A549 (cell line): ENCODE results near the gene IQCN. TPM values are rescaled to one million over a fixed set of nuclear protein-coding genes. Genes with fewer than 3 reads are reported as not detected.
A peak's percentile ranks its signal among the peaks of the same experiment; 100 is the strongest.

ENCODE experiments used
- ATAC-seq, 2 experiments: fragments of 200-7000 bp in 1 of 2; fragments of >200 bp in 1 of 2; cut with Nextera tagmentation in 1 of 2; cut with Tn5 transposase in 1 of 2; 3 replicates each; pipeline versions ENCODE4 v1.8.0 to v1.9.1; 2018 to 2020; ENCODE audit warnings: mild to moderate bottlenecking in 1 of 2, moderate library complexity in 1 of 2
- CTCF ChIA-PET: fragments of 300-600 bp; sonication (Branson Sonifier 250); formaldehyde crosslinking; extraction: SDS; loops from one replicate; lab custom pipeline; 2021; ENCODE audit warnings: antibody characterized with exemption, inconsistent platforms; lab: Yijun Ruan, JAX
- POLR2A ChIA-PET: fragments of 350-600 bp; formaldehyde crosslinking; extraction: SDS; loops from one replicate; lab custom pipeline; 2021; ENCODE audit warnings: antibody characterized with exemption, inconsistent platforms; lab: Yijun Ruan, JAX
- DNase-seq, 2 experiments: peaks; one replicate each; pipeline versions ENCODE4 v3.0.0 to v3.0.0-alpha.2; 2011 to 2016; ENCODE audit warnings: low read depth in 1 of 2, low spot score in 1 of 2
- FAIRE-seq: peaks from 2 replicates; lab custom pipeline; 2011; peaks lifted over from hg19 to GRCh38; lab: Jason Lieb, UNC
- H3K27ac ChIP-seq, 2 experiments: fragments of >200 bp; sonication (Bioruptor Twin); formaldehyde crosslinking; 3 replicates each; pipeline ENCODE4 v1.5.1; 2016 to 2017
- H3K4me1 ChIP-seq: fragments of >200 bp; sonication (Bioruptor Twin); formaldehyde crosslinking; 3 replicates; pipeline ENCODE4 v1.6.1; 2016
- H3K4me2 ChIP-seq: fragments of >200 bp; sonication (Bioruptor Twin); formaldehyde crosslinking; 3 replicates; pipeline ENCODE4 v1.6.1; 2016
- H3K4me3 ChIP-seq: fragments of >200 bp; sonication (Bioruptor Twin); formaldehyde crosslinking; 3 replicates; pipeline ENCODE4 v1.5.1; 2016
- H3K9me3 ChIP-seq: fragments of >200 bp; sonication (Bioruptor Twin); formaldehyde crosslinking; 3 replicates; pipeline ENCODE4 v1.6.1; 2016
- BCL3 ChIP-seq: fragments of >200 bp; sonication (Bioruptor Twin); formaldehyde crosslinking; IDR thresholded peaks from 3 replicates; pipeline ENCODE4 v1.6.1; 2016
- CEBPB ChIP-seq, 2 experiments: fragments of >200 bp in 1 of 2; sonication (Bioruptor Twin) in 1 of 2; formaldehyde crosslinking in 1 of 2; IDR thresholded peaks; 2 replicates each; pipeline ENCODE4 v1.6.1; 2012 to 2016
- CTCF ChIP-seq: fragments of >200 bp; sonication (Bioruptor Twin); formaldehyde crosslinking; IDR thresholded peaks from 3 replicates; pipeline ENCODE4 v1.5.1; 2016
- EHMT2 ChIP-seq: fragments of 200-600 bp; sonication (generic); IDR thresholded peaks from 2 replicates; pipeline ENCODE4 v1.6.1; 2016; ENCODE audit warnings: antibody characterized with exemption, low read depth, mild to moderate bottlenecking, moderate library complexity
- FOSB ChIP-seq: fragments of 250-450 bp; sonication (Bioruptor Pico); IDR thresholded peaks from 2 replicates; pipeline ENCODE4 v1.5.0; 2020; ENCODE audit warnings: mild to moderate bottlenecking, moderate library complexity
- HES2 ChIP-seq: fragments of >200 bp; sonication (Bioruptor Twin); formaldehyde crosslinking; IDR thresholded peaks from 2 replicates; pipeline ENCODE4 v1.6.1; 2016
- HMGXB4 ChIP-seq: fragments of 250-450 bp; sonication (Bioruptor Pico); IDR thresholded peaks from 2 replicates; pipeline ENCODE4 v1.5.0; 2021; ENCODE audit warnings: mild to moderate bottlenecking, moderate library complexity, borderline replicate concordance
- HOXA7 ChIP-seq: fragments of 250-450 bp; sonication (Bioruptor Pico); IDR thresholded peaks from 2 replicates; pipeline ENCODE4 v1.5.0; 2020; ENCODE audit warnings: mild to moderate bottlenecking, moderate library complexity
- HOXB5 ChIP-seq: fragments of 250-450 bp; sonication (Bioruptor Pico); IDR thresholded peaks from 2 replicates; pipeline ENCODE4 v1.5.0; 2020; ENCODE audit warnings: mild to moderate bottlenecking, moderate library complexity
- KDM1A ChIP-seq: fragments of 200-600 bp; sonication (generic); IDR thresholded peaks from 2 replicates; pipeline ENCODE4 v1.6.1; 2016; ENCODE audit warnings: low read depth, mild to moderate bottlenecking
- KDM5A ChIP-seq: fragments of 200-600 bp; sonication (generic); IDR thresholded peaks from 2 replicates; pipeline ENCODE4 v1.6.1; 2016; ENCODE audit warnings: antibody characterized with exemption, mild to moderate bottlenecking
- MAFK ChIP-seq: fragments of 450-650 bp; IDR thresholded peaks from 2 replicates; pipeline ENCODE4 v1.6.1; 2014; ENCODE audit not compliant: partially characterized antibody
- MAX ChIP-seq: IDR thresholded peaks from 2 replicates; pipeline ENCODE4 v1.6.1; 2012
- NPAS2 ChIP-seq: fragments of 250-450 bp; sonication (Bioruptor Pico); IDR thresholded peaks from 2 replicates; pipeline ENCODE4 v1.8.0; 2022; ENCODE audit warnings: mild to moderate bottlenecking, moderate library complexity, borderline replicate concordance
- PHF8 ChIP-seq: fragments of 200-600 bp; sonication (generic); IDR thresholded peaks from 2 replicates; pipeline ENCODE4 v1.6.1; 2016; ENCODE audit warnings: low read depth, mild to moderate bottlenecking, antibody characterized with exemption, moderate library complexity, borderline replicate concordance
- REST ChIP-seq: fragments of 200-600 bp; sonication (generic); IDR thresholded peaks from 2 replicates; pipeline ENCODE4 v1.6.1; 2016; ENCODE audit warnings: antibody characterized with exemption, mild to moderate bottlenecking, moderate library complexity
- SMC3 ChIP-seq: fragments of >200 bp; sonication (Bioruptor Twin); formaldehyde crosslinking; IDR thresholded peaks from 3 replicates; pipeline ENCODE4 v1.6.1; 2018; ENCODE audit warnings: inconsistent platforms
- ZFP36 ChIP-seq: fragments of 450-650 bp; IDR thresholded peaks from 2 replicates; pipeline ENCODE4 v1.6.1; 2014; ENCODE audit warnings: borderline replicate concordance; ENCODE audit not compliant: partially characterized antibody
- ZNF302 ChIP-seq: fragments of 250-450 bp; sonication (Bioruptor Pico); IDR thresholded peaks from 2 replicates; pipeline ENCODE4 v1.9.0; 2021; ENCODE audit warnings: inconsistent platforms, mild to moderate bottlenecking, moderate library complexity
- ZSCAN20 ChIP-seq: fragments of 250-450 bp; sonication (Bioruptor Pico); IDR thresholded peaks from 2 replicates; pipeline ENCODE4 v1.8.0; 2022; ENCODE audit warnings: mild to moderate bottlenecking, moderate library complexity
- WGBS: methylation state at CpG from one replicate; pipeline ENCODE4 v1.1.6; 2017; ENCODE audit errors: missing lambda C conversion rate; 5-methylcytosine and 5-hydroxymethylcytosine counted together
- polyA plus RNA-seq, 4 experiments: library from polyadenylated mRNA; depleted of rRNA in 3 of 4; stranded (reverse); fragments of >200 nt; fragmentation: RNase III in 1 of 4; extraction: RNeasy Plus Mini Kit Qiagen cat#74134 plus additional on column Dnase treatment in 1 of 4; gene quantifications; 2 replicates in 3 of 4; 3 replicates in 1 of 4; pipeline ENCODE4 v1.2.3, GENCODE V29; 2011 to 2017

The IQCN gene
- polyA plus RNA-seq, 2 of the 4 experiments (the other 2 are of a cell fraction), result 0.34 to 0.50 TPM

GRCh38 chr19:18279266-18279515, 4.9 kb upstream of the IQCN start:
- Histone ChIP-seq H3K4me2 (peak overlapping the region; percentile 86), H3K27ac (peak overlapping the region; percentile 95 to 99), H3K4me3 (peak overlapping the region; percentile 97), H3K9me3 (no peaks in the 10 kb centered on the region), H3K4me1 (peaks cover 47% of the 10 kb centered on the region)
- no peak for ATAC-seq
- TF ChIP-seq HOXA7 (CRISPR knock-in tag) (peak; percentile 18; the same call in 1 of the 2 replicates), HMGXB4 (peak; percentile 27; the same call in 1 of the 2 replicates), PHF8 (no peak), KDM5A (peak; percentile 84; the same call in 1 of the 2 replicates)
- WGBS, result 2% methylated on average over 4 of the region's 5 CpGs
- FAIRE-seq, result no peak
- DNase-seq, result no peak
- POLR2A ChIA-PET, result interaction anchor here (0.7 to 5.8 kb wide), 11 partner anchors 13 to 293 kb away, joined by 3 to 235 read pairs (median 29); partner anchors contain the start of genes GDF15, LSM4, SSBP4 and UBA52
- CTCF ChIA-PET, result interaction anchor here (0.6 to 10.2 kb wide), 30 partner anchors 10 to 134 kb away, joined by 3 to 158 read pairs (median 6); partner anchors contain the start of genes LSM4 and MPV17L2

- CTCF ChIA-PET, result interaction anchor here (0.6 to 10.2 kb wide), 26 partner anchors 10 to 135 kb away, joined by 3 to 158 read pairs (median 8); partner anchors contain the start of genes LSM4 and MPV17L2
- Histone ChIP-seq H3K9me3 (no peaks in the 10 kb centered on the region), H3K4me1 (peaks cover 52% of the 10 kb centered on the region), H3K4me2 (peak overlapping the region; percentile 86), H3K4me3 (peak overlapping the region; percentile 97), H3K27ac (peak overlapping the region; percentile 95 to 99)
- WGBS, result 49% methylated on average over 6 of the region's 10 CpGs
- ATAC-seq (no peak), FAIRE-seq (no peak), DNase-seq (peak in 1 of 2 experiments; percentile 44)
- POLR2A ChIA-PET, result interaction anchor here (1.0 to 5.8 kb wide), 10 partner anchors 14 to 140 kb away, joined by 3 to 235 read pairs (median 32); partner anchors contain the start of genes GDF15, LSM4 and SSBP4
- TF ChIP-seq EHMT2 (no peak), NPAS2 (CRISPR knock-in tag) (no peak), HOXA7 (CRISPR knock-in tag) (peak; percentile 68; the same call in 1 of the 2 replicates), KDM1A (peak; percentile 77; the same call in 1 of the 2 replicates), CEBPB (IDR thresholded peaks at IDR 0.05) (no peak), MAX (no peak), ZFP36 (peak; percentile 76), HES2 (no peak), FOSB (CRISPR knock-in tag) (no peak), ZNF302 (CRISPR knock-in tag) (no peak), CTCF (0 out of 3 replicates have a peak, but pooled peaks have one; percentile 23), HOXB5 (CRISPR knock-in tag) (no peak), ZSCAN20 (CRISPR knock-in tag) (no peak), SMC3 (no peak; the same call in 2 of the 3 replicates), MAFK (no peak), REST (no peak), BCL3 (no peak)
Observed at GRCh38 chr19:18278521-18279265, 4.4 kb upstream of the IQCN start.
